HL-60 (cell line): ENCODE data around the gene DNAH2.

Experiments
- DNase-seq, 2 experiments: peaks; one replicate each; pipeline ENCODE4 v3.0.0-alpha.2; 2010 to 2020; ENCODE audit warnings: low read depth in 1 of 2, low spot score in 1 of 2
- H3K27ac ChIP-seq: fragments of 250-450 bp; sonication (Bioruptor Pico); replicated peaks from 2 replicates; pipeline ENCODE4 v1.5.1; 2020; ENCODE audit warnings: mild to moderate bottlenecking, moderate library complexity
- H3K27me3 ChIP-seq: fragments of 250-450 bp; sonication (Bioruptor Pico); 2 replicates; pipeline ENCODE4 v1.5.1; 2021; ENCODE audit warnings: mild to moderate bottlenecking, moderate library complexity; ENCODE audit not compliant: insufficient read depth, poor library complexity, severe bottlenecking
- H3K4me3 ChIP-seq: replicated peaks from 2 replicates; pipeline ENCODE4 v1.5.1; 2011; ENCODE audit warnings: mild to moderate bottlenecking, control low read depth, low read length; ENCODE audit not compliant: insufficient read depth
- GABPA ChIP-seq: IDR thresholded peaks from 2 replicates; pipeline ENCODE4 v1.6.1; 2012; ENCODE audit warnings: low read depth
- POLR2AphosphoS5 ChIP-seq: IDR thresholded peaks from 2 replicates; pipeline ENCODE4 v1.6.1; 2012; ENCODE audit warnings: low read depth
- SPI1 ChIP-seq: IDR thresholded peaks from 2 replicates; pipeline ENCODE4 v1.6.1; 2012; ENCODE audit warnings: low read depth, mild to moderate bottlenecking, borderline replicate concordance
- TF ChIP-seq, protein P1 (sequence below): IDR thresholded peaks from one replicate; pipeline ENCODE4 v1.5.1; 2011; ENCODE audit warnings: low read length, control low read depth, inconsistent platforms; ENCODE audit not compliant: insufficient read depth
- TF ChIP-seq, protein P2 (sequence below): IDR thresholded peaks from 2 replicates; pipeline ENCODE4 v1.6.1; 2012; ENCODE audit warnings: low read depth; ENCODE audit not compliant: insufficient replicate concordance

Gene DNAH2

DNA sequence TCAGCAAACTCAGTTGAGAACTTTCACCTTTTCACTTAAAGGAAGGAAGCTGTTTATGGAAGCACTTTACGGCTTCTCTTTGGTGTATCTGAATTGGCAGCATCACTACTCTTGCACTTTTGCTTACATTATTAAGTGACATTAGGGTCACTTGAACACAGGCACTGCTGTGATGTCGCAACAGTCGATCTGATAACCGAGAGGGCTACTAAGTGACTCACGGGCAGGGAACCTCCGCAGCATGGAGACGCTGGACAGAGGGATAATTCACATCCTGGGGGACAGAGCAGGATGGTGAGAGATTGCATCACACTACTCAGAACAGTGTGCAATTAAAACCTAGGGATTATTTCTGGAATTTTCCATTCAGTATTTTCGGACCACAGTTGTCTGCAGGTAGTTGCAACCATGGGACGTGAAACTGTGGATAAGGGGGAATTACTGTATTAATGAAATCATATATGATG, 56.5 kb downstream of the DNAH2 start:
- TF ChIP-seq GABPA = no peak
- TF ChIP-seq POLR2AphosphoS5 = no peak
- no peak for TF ChIP-seq SPI1
- TF ChIP-seq, protein P1, sequence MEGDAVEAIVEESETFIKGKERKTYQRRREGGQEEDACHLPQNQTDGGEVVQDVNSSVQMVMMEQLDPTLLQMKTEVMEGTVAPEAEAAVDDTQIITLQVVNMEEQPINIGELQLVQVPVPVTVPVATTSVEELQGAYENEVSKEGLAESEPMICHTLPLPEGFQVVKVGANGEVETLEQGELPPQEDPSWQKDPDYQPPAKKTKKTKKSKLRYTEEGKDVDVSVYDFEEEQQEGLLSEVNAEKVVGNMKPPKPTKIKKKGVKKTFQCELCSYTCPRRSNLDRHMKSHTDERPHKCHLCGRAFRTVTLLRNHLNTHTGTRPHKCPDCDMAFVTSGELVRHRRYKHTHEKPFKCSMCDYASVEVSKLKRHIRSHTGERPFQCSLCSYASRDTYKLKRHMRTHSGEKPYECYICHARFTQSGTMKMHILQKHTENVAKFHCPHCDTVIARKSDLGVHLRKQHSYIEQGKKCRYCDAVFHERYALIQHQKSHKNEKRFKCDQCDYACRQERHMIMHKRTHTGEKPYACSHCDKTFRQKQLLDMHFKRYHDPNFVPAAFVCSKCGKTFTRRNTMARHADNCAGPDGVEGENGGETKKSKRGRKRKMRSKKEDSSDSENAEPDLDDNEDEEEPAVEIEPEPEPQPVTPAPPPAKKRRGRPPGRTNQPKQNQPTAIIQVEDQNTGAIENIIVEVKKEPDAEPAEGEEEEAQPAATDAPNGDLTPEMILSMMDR = no peak
- TF ChIP-seq, protein P2, sequence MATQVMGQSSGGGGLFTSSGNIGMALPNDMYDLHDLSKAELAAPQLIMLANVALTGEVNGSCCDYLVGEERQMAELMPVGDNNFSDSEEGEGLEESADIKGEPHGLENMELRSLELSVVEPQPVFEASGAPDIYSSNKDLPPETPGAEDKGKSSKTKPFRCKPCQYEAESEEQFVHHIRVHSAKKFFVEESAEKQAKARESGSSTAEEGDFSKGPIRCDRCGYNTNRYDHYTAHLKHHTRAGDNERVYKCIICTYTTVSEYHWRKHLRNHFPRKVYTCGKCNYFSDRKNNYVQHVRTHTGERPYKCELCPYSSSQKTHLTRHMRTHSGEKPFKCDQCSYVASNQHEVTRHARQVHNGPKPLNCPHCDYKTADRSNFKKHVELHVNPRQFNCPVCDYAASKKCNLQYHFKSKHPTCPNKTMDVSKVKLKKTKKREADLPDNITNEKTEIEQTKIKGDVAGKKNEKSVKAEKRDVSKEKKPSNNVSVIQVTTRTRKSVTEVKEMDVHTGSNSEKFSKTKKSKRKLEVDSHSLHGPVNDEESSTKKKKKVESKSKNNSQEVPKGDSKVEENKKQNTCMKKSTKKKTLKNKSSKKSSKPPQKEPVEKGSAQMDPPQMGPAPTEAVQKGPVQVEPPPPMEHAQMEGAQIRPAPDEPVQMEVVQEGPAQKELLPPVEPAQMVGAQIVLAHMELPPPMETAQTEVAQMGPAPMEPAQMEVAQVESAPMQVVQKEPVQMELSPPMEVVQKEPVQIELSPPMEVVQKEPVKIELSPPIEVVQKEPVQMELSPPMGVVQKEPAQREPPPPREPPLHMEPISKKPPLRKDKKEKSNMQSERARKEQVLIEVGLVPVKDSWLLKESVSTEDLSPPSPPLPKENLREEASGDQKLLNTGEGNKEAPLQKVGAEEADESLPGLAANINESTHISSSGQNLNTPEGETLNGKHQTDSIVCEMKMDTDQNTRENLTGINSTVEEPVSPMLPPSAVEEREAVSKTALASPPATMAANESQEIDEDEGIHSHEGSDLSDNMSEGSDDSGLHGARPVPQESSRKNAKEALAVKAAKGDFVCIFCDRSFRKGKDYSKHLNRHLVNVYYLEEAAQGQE = no peak
- Histone ChIP-seq H3K4me3 (no peak overlapping the region), H3K27ac (no peak overlapping the region), H3K27me3 (no peaks in the 10 kb centered on the region)
- no peak for DNase-seq

DNA sequence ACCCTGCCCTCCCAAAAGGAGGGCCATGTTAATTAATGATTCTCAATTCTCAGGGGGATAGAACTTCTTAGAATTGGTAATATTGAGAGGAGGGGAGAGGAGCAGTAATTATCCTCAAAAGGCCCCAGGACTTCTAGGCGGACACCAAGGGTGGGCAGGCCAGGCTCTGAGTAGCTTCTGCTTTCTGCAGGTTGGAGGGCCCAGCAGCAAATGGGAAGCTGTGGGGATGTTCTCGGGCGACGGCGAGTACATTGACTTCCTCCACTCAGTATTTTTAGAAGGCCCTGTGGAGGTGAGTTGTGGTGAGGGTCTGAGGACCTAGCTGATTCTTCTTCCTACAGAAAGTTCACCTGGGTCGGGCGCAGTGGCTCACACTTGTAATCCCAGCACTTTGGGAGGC, 57.5 kb downstream of the DNAH2 start:
- Histone ChIP-seq H3K27me3 (no peaks in the 10 kb centered on the region), H3K27ac (no peak overlapping the region), H3K4me3 (no peak overlapping the region)
- TF ChIP-seq, protein P1 = no peak
- TF ChIP-seq GABPA = no peak
- TF ChIP-seq, protein P2 = no peak
- TF ChIP-seq SPI1 = no peak
- no peak for TF ChIP-seq POLR2AphosphoS5
- peak in 1 of 2 experiments; percentile 3 for DNase-seq

DNA sequence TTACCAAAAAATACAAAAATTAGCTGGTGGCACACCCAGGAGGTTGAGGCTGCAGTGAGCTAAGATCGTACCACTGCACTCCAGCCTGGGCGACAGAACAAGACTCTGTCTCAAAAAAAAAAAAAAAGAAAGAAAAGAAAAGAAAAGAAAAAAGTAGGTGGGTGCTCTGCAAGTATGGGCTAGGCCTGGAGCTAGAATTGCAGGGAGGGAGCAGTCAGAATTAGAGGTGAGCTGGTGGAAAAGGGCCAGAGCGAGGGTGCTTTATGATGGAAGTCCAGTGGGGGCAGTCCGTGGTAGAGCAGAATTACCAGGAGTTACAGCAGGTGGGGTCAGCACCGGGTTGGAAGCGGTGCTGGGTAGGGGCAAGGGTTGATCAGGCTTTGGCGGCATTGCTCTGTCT, 59.5 kb downstream of the DNAH2 start:
- no peaks in the 10 kb centered on the region for H3K27me3 ChIP-seq
- TF ChIP-seq SPI1 (no peak), GABPA (no peak), POLR2AphosphoS5 (no peak)
- TF ChIP-seq, protein P2 = no peak
- TF ChIP-seq, protein P1 = no peak
- no peak overlapping the region for H3K4me3 ChIP-seq
- no peak overlapping the region for H3K27ac ChIP-seq
- no peak for DNase-seq
